GM18499 (cell line): ENCODE results near the gene ZNF710.

ENCODE experiments used
- ATAC-seq: cut with Tn5 transposase; IDR thresholded peaks from one replicate; pipeline ENCODE4 v1.9.1; 2021; ENCODE audit warnings: moderate number of reproducible peaks; ENCODE audit not compliant: insufficient read depth, unreplicated experiment

ZNF710 gene

GRCh38 chr15:90036343-90036742 is 35.2 kb downstream of the ZNF710 start:
- no peak for ATAC-seq

- no peak for ATAC-seq
Observed at GRCh38 chr15:90036806-90037510, 35.8 kb downstream of the ZNF710 start.

GRCh38 chr15:90037511-90037860 is 36.4 kb downstream of the ZNF710 start:
- ATAC-seq, result no peak

- ATAC-seq, result peak; percentile 52
Observed at GRCh38 chr15:90037961-90038631, 37.0 kb downstream of the ZNF710 start.

- ATAC-seq, result no peak
Observed at GRCh38 chr15:90038632-90039095, 37.5 kb downstream of the ZNF710 start.

- no peak for ATAC-seq
Observed at GRCh38 chr15:90039996-90040395, 38.9 kb downstream of the ZNF710 start.

- no peak for ATAC-seq
Observed at GRCh38 chr15:90040618-90041017, 39.5 kb downstream of the ZNF710 start.

- no peak for ATAC-seq
Observed at GRCh38 chr15:90042356-90042755, 41.2 kb downstream of the ZNF710 start.

GRCh38 chr15:90042766-90043529 is 41.8 kb downstream of the ZNF710 start:
- ATAC-seq, result no peak

- ATAC-seq, result no peak
Observed at GRCh38 chr15:90043530-90044010, 42.4 kb downstream of the ZNF710 start.

GRCh38 chr15:90044191-90044590 is 43.1 kb downstream of the ZNF710 start:
- no peak for ATAC-seq

- no peak for ATAC-seq
Observed at GRCh38 chr15:90044916-90045371, 43.8 kb downstream of the ZNF710 start.

GRCh38 chr15:90046289-90046688 is 45.2 kb downstream of the ZNF710 start:
- no peak for ATAC-seq

GRCh38 chr15:90046911-90047392 is 45.8 kb downstream of the ZNF710 start:
- ATAC-seq, result no peak

GRCh38 chr15:90047956-90048575 is 46.9 kb downstream of the ZNF710 start:
- ATAC-seq, result no peak

- no peak for ATAC-seq
Observed at GRCh38 chr15:90049030-90049429, 47.9 kb downstream of the ZNF710 start.

- ATAC-seq, result no peak
Observed at GRCh38 chr15:90049666-90050604, 48.8 kb downstream of the ZNF710 start.

GRCh38 chr15:90051874-90052273 is 50.8 kb downstream of the ZNF710 start:
- no peak for ATAC-seq
